CD4-positive, CD25-positive, alpha-beta regulatory T cell (primary cell): Measurements from ENCODE around the gene KRT76. TPM values are rescaled to one million over a fixed set of nuclear protein-coding genes. Genes with fewer than 3 reads are reported as not detected.

ENCODE experiments used
- ATAC-seq, 2 donors: fragments of 150-1000 bp; cut with Tn5 transposase; one replicate each; pipeline ENCODE4 v1.10.0; 2021; ENCODE audit warnings: low read depth in 2 of 2, moderate number of reproducible peaks in 2 of 2, moderate library complexity in 1 of 2
- DNase-seq, 3 donors: peaks; one replicate each; pipeline versions ENCODE4 v3.0.0 to v3.0.0-alpha.2; 2012 to 2022; ENCODE audit warnings: mixed read lengths in 1 of 3
- H3K27ac ChIP-seq: one replicate; pipeline ENCODE4 v1.7.0; 2013; ENCODE audit warnings: mild to moderate bottlenecking, low read length; ENCODE audit not compliant: insufficient read depth, poor library complexity, severe bottlenecking
- H3K27me3 ChIP-seq: one replicate; pipeline ENCODE4 v1.7.0; 2013; ENCODE audit warnings: low read length; ENCODE audit not compliant: control insufficient read depth, insufficient read depth
- H3K36me3 ChIP-seq: one replicate; pipeline ENCODE4 v1.7.0; 2013; ENCODE audit warnings: mild to moderate bottlenecking, low read length, moderate library complexity; ENCODE audit not compliant: control insufficient read depth, insufficient read depth
- H3K4me1 ChIP-seq: 2 replicates; pipeline ENCODE4 v1.7.0; 2013; ENCODE audit warnings: mild to moderate bottlenecking, low read length; ENCODE audit not compliant: insufficient read depth, control insufficient read depth, poor library complexity, severe bottlenecking
- H3K4me3 ChIP-seq: one replicate; pipeline ENCODE4 v1.7.0; 2013; ENCODE audit warnings: low read depth, mild to moderate bottlenecking, low read length, moderate library complexity
- H3K9me3 ChIP-seq, 2 experiments: 1 replicate in 1 of 2; 2 replicates in 1 of 2; pipeline ENCODE4 v1.7.0; 2013; ENCODE audit warnings: low read length in 2 of 2, mild to moderate bottlenecking in 1 of 2, moderate library complexity in 1 of 2; ENCODE audit not compliant: control insufficient read depth in 2 of 2
- H3K27ac Mint-ChIP-seq, 3 donors: one replicate each; pipeline ENCODE4 v1.8.0; 2020 to 2022; ENCODE audit warnings: mild to moderate bottlenecking in 3 of 3, mixed read lengths in 3 of 3, moderate library complexity in 2 of 3
- H3K27me3 Mint-ChIP-seq: one replicate; pipeline ENCODE4 v1.8.0; 2022; ENCODE audit warnings: mild to moderate bottlenecking, mixed read lengths
- H3K36me3 Mint-ChIP-seq: one replicate; pipeline ENCODE4 v1.8.0; 2020; ENCODE audit warnings: mixed read lengths
- H3K4me1 Mint-ChIP-seq, 4 donors: one replicate each; pipeline ENCODE4 v1.8.0; 2020 to 2022; ENCODE audit warnings: mixed read lengths in 4 of 4, mild to moderate bottlenecking in 1 of 4
- H3K4me3 Mint-ChIP-seq, 4 donors: one replicate each; pipeline ENCODE4 v1.8.0; 2020 to 2022; ENCODE audit warnings: mild to moderate bottlenecking in 4 of 4, mixed read lengths in 4 of 4, moderate library complexity in 3 of 4
- H3K9me3 Mint-ChIP-seq, 7 donors: one replicate each; pipeline ENCODE4 v1.8.0; 2020 to 2022; ENCODE audit warnings: mixed read lengths in 7 of 7, mild to moderate bottlenecking in 3 of 7, moderate library complexity in 2 of 7
- polyA plus RNA-seq, 4 donors: library from polyadenylated mRNA; unstranded; fragments of 300-500 nt; fragmentation: Illumina TruSeq; gene quantifications; one replicate each; pipeline ENCODE4 v1.2.3, GENCODE V29; 2021
- total RNA-seq: library from RNA; stranded (reverse); gene quantifications from one replicate; pipeline ENCODE4 v1.2.3, GENCODE V29; 2022

Gene KRT76
- total and polyA plus RNA-seq, 5 donors from 2014 or later = not detected

DNA sequence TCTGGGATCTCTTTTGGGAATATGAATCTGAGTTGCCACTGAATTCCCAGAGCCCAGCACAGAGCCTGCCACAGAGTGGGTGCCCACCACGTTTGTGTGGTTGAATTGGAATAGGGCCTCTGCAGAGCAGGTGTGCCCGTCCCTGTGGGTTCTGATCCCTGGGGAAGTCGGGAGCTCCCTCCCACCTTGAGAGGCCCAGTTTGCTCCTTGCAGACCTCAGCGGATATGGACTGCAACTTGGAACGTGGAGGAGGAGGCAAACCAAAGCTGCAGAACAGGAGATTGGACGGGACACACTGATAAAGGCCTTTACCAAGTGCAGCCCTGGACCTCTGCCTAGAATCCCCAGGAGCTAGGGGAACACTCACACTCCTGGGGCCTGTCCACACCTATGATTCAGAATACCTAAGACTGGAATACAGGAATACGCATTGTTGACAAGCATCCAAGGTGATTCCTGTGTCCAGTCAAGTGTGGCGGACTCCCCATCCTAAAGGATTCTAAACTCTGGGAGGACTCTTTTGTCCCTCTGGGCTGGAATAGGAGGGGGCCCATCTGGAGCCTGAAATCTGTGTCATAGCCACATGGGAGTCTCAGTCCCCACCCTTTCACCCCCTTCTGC, 2.4 kb downstream of the KRT76 start:
- Histone ChIP-seq H3K4me1 (no peaks in the 10 kb centered on the region), H3K9me3 (no peaks in the 10 kb centered on the region), H3K27me3 (peaks cover 2% of the 10 kb centered on the region), H3K36me3 (no peaks in the 10 kb centered on the region), H3K4me3 (no peak overlapping the region), H3K27ac (no peak overlapping the region)
- H3K27ac Mint-ChIP-seq = no peak overlapping the region
- no peak for DNase-seq
- ATAC-seq = no peak
- peaks cover 19% of the 10 kb centered on the region for H3K27me3 Mint-ChIP-seq
- H3K4me1 Mint-ChIP-seq = peaks cover 0 to 3% (median 0%) of the 10 kb centered on the region in 4 donors
- H3K36me3 Mint-ChIP-seq = no peaks in the 10 kb centered on the region
- no peak overlapping the region for H3K4me3 Mint-ChIP-seq
- no peaks in the 10 kb centered on the region for H3K9me3 Mint-ChIP-seq

DNA sequence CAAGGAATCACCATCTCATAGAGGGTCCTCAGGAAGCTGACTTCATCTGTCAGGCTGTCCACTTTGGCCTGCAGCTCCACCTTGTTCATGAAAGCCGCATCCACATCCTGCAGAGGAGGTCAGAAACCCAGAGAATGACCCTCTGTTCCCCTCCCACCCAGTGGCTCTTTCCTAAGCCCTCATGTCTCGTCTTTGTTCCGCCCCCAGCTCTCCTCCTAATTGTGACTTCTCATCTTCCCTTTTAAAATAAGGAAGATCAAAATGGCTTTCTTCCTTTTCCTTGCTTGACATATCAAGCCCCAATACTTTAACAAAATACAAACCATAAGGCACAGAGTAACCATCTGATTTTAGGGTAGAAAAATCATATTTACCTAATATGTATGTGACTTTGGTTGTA, 4.4 kb downstream of the KRT76 start:
- peaks cover 10% of the 10 kb centered on the region for H3K27me3 Mint-ChIP-seq
- Histone ChIP-seq H3K27ac (no peak overlapping the region), H3K9me3 (no peaks in the 10 kb centered on the region), H3K36me3 (no peaks in the 10 kb centered on the region), H3K4me3 (no peak overlapping the region), H3K4me1 (no peaks in the 10 kb centered on the region), H3K27me3 (peaks cover 2% of the 10 kb centered on the region)
- peaks cover 0 to 3% (median 0%) of the 10 kb centered on the region in 4 donors for H3K4me1 Mint-ChIP-seq
- no peak overlapping the region for H3K4me3 Mint-ChIP-seq
- H3K27ac Mint-ChIP-seq = no peak overlapping the region
- H3K36me3 Mint-ChIP-seq = no peaks in the 10 kb centered on the region
- DNase-seq (no peak), ATAC-seq (no peak)
- peaks cover 0 to 1% (median 0%) of the 10 kb centered on the region in 7 donors for H3K9me3 Mint-ChIP-seq

DNA sequence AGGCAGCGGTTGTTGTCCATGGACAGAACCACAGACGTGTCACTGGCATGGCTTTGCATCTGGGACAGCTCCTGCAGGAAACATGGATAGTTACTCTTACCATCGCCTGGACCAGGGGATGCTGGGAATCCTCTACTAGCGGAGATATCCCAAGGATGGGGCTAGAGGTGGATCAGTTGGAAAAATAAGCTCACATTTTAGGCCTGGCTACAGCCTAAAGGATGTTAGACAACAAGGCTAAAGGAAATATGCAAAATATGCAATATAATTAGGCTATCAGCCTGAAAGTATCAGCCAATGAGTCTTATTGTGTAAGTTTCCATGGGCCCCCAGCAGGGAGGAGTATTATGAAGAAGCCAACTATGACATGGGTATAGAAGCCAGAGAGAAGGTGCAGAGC, 5.0 kb downstream of the KRT76 start:
- H3K27ac Mint-ChIP-seq = no peak overlapping the region
- H3K36me3 ChIP-seq = no peaks in the 10 kb centered on the region
- H3K27me3 Mint-ChIP-seq = peaks cover 6% of the 10 kb centered on the region
- ATAC-seq (no peak), DNase-seq (no peak)
- H3K4me1 Mint-ChIP-seq = peaks cover 0 to 3% (median 0%) of the 10 kb centered on the region in 4 donors
- no peaks in the 10 kb centered on the region for H3K9me3 ChIP-seq
- peaks cover 2% of the 10 kb centered on the region for H3K27me3 ChIP-seq
- no peak overlapping the region for H3K4me3 Mint-ChIP-seq
- no peak overlapping the region for H3K27ac ChIP-seq
- no peaks in the 10 kb centered on the region for H3K36me3 Mint-ChIP-seq
- peaks cover 0 to 1% (median 0%) of the 10 kb centered on the region in 7 donors for H3K9me3 Mint-ChIP-seq
- H3K4me3 ChIP-seq = no peak overlapping the region
- H3K4me1 ChIP-seq = no peaks in the 10 kb centered on the region

DNA sequence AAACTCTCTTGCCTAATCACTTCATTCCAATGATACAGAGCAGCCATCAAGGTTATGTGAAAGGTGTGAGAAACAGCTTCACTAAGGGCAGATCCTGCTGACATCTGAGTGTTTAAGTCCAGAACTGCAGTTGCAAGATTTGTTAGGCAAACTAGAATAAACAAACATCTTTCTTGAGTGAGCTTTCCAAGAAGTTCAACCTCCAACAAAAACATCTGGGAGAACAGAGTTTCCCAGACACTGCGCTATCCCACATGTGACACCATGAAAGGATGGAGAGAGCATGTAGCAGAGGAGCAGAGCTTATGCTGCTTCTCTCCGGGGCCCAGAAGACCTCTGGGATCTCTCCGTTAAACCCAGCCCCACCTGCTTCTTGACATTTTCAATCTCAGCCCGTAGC, 5.6 kb downstream of the KRT76 start:
- H3K27me3 ChIP-seq = peaks cover 2% of the 10 kb centered on the region
- H3K4me1 ChIP-seq = no peaks in the 10 kb centered on the region
- Mint-ChIP-seq H3K4me1 (peaks cover 0 to 3% (median 0%) of the 10 kb centered on the region in 4 donors), H3K4me3 (no peak overlapping the region), H3K36me3 (no peaks in the 10 kb centered on the region), H3K27me3 (peaks cover 6% of the 10 kb centered on the region), H3K9me3 (peaks cover 0 to 1% (median 0%) of the 10 kb centered on the region in 7 donors), H3K27ac (no peak overlapping the region)
- no peaks in the 10 kb centered on the region for H3K9me3 ChIP-seq
- H3K27ac ChIP-seq = no peak overlapping the region
- H3K4me3 ChIP-seq = no peak overlapping the region
- no peaks in the 10 kb centered on the region for H3K36me3 ChIP-seq
- no peak for DNase-seq
- no peak for ATAC-seq

DNA sequence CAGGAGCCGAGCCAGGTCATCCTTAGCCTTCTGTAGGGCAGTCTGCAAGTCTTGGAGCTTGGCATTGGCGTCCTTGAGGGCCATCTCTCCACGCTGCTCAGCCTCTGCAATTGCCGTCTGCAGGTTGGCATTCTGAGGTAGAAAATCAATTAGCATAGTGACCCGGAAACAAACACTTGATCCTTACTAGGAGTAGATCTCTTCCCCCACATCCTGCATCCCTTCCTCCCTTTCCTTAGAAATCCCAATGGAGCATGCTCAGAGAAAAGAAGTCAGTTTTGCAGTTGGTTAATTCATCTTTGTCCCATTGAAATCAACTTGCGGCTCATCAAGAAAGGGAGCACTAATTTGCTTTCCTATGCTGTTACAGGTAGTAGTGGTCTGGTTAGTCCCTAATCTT, 6.1 kb downstream of the KRT76 start:
- no peak overlapping the region for H3K27ac ChIP-seq
- H3K27me3 Mint-ChIP-seq = peaks cover 6% of the 10 kb centered on the region
- no peaks in the 10 kb centered on the region for H3K36me3 ChIP-seq
- no peaks in the 10 kb centered on the region for H3K9me3 ChIP-seq
- no peak overlapping the region for H3K27ac Mint-ChIP-seq
- H3K27me3 ChIP-seq = peaks cover 2% of the 10 kb centered on the region
- H3K4me1 Mint-ChIP-seq = peaks cover 0 to 3% (median 0%) of the 10 kb centered on the region in 4 donors
- ATAC-seq (no peak), DNase-seq (no peak)
- no peak overlapping the region for H3K4me3 Mint-ChIP-seq
- H3K4me1 ChIP-seq = no peaks in the 10 kb centered on the region
- no peaks in the 10 kb centered on the region for H3K36me3 Mint-ChIP-seq
- no peak overlapping the region for H3K4me3 ChIP-seq
- H3K9me3 Mint-ChIP-seq = peaks cover 0 to 1% (median 0%) of the 10 kb centered on the region in 7 donors

DNA sequence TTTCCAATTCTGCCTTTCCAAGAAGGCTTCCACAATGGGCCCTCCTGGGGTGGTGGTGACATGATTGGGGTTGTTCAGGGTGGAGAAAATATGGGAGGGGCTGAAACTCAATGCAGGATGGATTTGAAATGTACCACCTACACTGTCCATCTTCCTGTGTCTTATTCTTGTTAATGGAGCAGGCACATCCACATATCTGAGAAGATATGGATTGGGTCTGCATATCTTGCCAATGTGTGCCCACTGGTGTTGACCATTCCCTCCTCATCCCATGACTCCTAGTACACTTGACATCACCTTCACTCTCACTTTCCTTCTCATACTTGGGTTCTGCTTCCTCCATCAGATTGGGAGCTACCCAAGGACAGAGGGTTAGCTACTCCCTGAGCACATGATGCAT, 7.2 kb downstream of the KRT76 start:
- DNase-seq (no peak), ATAC-seq (no peak)
- no peak overlapping the region for H3K4me3 ChIP-seq
- no peaks in the 10 kb centered on the region for H3K4me1 ChIP-seq
- no peaks in the 10 kb centered on the region for H3K36me3 ChIP-seq
- peaks cover 0 to 3% (median 0%) of the 10 kb centered on the region in 4 donors for H3K4me1 Mint-ChIP-seq
- H3K27ac Mint-ChIP-seq = no peak overlapping the region
- no peaks in the 10 kb centered on the region for H3K36me3 Mint-ChIP-seq
- no peak overlapping the region for H3K4me3 Mint-ChIP-seq
- H3K27ac ChIP-seq = no peak overlapping the region
- peaks cover 6% of the 10 kb centered on the region for H3K27me3 Mint-ChIP-seq
- no peaks in the 10 kb centered on the region for H3K9me3 ChIP-seq
- H3K27me3 ChIP-seq = peaks cover 2% of the 10 kb centered on the region
- peaks cover 0 to 3% (median 0%) of the 10 kb centered on the region in 7 donors for H3K9me3 Mint-ChIP-seq

DNA sequence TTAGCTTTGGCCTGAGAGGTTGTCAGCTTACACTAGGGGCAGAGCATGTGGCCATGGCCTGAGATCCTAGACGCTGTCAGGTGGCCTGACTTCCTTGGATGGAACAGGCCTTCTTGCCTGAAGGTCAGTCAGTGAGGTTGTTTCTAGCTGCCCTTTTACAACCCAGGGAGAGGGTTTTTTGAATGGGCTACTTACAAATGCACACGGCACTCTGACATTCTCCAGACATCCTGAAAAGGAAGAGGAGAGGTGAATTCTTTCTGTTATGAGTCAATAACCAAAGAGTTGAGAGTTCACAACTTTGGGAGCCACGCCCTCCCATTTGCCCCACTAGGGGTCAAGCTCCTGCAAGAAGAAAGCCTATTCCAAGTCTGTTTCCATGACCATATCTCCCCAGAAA, 7.8 kb downstream of the KRT76 start:
- Histone ChIP-seq H3K36me3 (no peaks in the 10 kb centered on the region), H3K27me3 (peaks cover 2% of the 10 kb centered on the region), H3K4me1 (no peaks in the 10 kb centered on the region), H3K4me3 (no peak overlapping the region), H3K27ac (no peak overlapping the region), H3K9me3 (no peaks in the 10 kb centered on the region)
- Mint-ChIP-seq H3K27ac (no peak overlapping the region), H3K4me1 (peaks cover 0 to 3% (median 0%) of the 10 kb centered on the region in 4 donors), H3K36me3 (no peaks in the 10 kb centered on the region), H3K27me3 (peaks cover 6% of the 10 kb centered on the region), H3K4me3 (no peak overlapping the region), H3K9me3 (peaks cover 0 to 3% (median 0%) of the 10 kb centered on the region in 7 donors)
- ATAC-seq = no peak
- DNase-seq = no peak
